ENCODE data around the gene CAPN5. TPM values are rescaled to one million over a fixed set of nuclear protein-coding genes. Genes with fewer than 3 reads are reported as not detected.

Gene CAPN5
- total RNA-seq, 1 experiment from 2014 or later: 27.4 TPM

DNA sequence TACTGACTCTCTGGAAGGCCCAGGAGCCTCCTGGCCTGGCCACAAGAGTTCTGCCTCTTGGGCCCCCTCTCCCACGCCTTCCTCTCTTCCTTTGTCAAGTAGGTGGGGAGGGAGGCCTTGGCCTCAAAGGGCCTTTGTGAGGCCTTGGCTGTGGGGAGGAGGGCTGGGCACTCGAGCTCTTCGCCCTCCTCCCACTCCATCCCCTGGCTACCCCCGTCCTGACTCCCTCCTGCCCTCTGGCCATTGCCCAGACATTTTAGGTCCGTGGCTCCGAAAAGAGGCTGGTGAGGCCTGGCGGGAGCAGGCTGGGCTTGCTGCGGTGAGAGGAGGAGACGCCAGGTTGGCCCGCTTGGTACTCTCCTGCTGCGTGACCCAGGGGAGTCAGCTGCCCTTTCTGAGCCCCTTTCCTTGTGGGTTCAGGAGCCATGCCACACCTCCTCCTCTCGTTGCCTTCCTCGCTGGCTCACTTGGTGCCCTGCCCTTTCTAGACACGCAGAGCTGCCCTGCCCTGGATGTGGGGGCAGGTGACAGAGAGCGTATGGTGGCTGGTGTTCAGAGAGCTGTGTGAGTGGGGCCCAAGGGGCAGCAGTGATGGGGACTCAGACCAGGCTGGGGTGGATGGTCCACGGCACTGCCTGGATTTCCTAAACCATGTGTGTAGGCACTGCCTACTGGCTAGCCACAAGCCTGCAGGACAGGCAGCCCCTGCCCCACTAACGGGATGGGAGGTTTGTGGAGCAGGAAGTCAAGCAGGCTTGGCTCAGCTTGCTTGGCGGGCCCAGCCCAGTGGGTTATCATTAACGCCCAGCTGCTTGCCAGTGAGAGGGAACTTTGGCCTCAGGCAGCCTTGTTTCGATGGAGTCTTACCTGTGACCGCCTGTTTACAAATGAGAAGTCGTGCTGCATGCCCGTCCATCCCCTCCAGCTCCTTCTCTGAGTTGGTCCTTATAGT, 20.0 kb downstream of the CAPN5 start:
- TF ChIP-seq SMAD4 (CRISPR knock-in tag; IDR thresholded peaks at IDR 0.05) (no peak), ZNF671 (CRISPR knock-in tag; IDR thresholded peaks at IDR 0.05) (no peak)
- TF ChIP-seq, protein P1, sequence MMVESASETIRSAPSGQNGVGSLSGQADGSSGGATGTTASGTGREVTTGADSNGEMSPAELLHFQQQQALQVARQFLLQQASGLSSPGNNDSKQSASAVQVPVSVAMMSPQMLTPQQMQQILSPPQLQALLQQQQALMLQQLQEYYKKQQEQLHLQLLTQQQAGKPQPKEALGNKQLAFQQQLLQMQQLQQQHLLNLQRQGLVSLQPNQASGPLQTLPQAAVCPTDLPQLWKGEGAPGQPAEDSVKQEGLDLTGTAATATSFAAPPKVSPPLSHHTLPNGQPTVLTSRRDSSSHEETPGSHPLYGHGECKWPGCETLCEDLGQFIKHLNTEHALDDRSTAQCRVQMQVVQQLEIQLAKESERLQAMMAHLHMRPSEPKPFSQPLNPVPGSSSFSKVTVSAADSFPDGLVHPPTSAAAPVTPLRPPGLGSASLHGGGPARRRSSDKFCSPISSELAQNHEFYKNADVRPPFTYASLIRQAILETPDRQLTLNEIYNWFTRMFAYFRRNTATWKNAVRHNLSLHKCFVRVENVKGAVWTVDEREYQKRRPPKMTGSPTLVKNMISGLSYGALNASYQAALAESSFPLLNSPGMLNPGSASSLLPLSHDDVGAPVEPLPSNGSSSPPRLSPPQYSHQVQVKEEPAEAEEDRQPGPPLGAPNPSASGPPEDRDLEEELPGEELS (CRISPR knock-in tag; IDR thresholded peaks at IDR 0.05): no peak
- H3K4me1 Mint-ChIP-seq: peaks cover 12% of the 10 kb centered on the region
- DNase-seq (ENCODE audit: low spot score) (no peak), ATAC-seq (no peak)
- CTCF ChIA-PET: interaction anchor here (0.6 to 1.3 kb wide), 3 partner anchors 18 to 167 kb away, joined by 3 to 5 read pairs (median 3); no protein-coding TSS in a partner anchor
- no peaks in the 10 kb centered on the region for H3K9me3 Mint-ChIP-seq
- POLR2A ChIA-PET: no interaction called here
- H3K36me3 Mint-ChIP-seq: no peaks in the 10 kb centered on the region
- H3K27ac Mint-ChIP-seq: no peak overlapping the region
- H3K4me3 Mint-ChIP-seq: no peak overlapping the region
- no peaks in the 10 kb centered on the region for H3K27me3 Mint-ChIP-seq (ENCODE audit: low read depth)

DNA sequence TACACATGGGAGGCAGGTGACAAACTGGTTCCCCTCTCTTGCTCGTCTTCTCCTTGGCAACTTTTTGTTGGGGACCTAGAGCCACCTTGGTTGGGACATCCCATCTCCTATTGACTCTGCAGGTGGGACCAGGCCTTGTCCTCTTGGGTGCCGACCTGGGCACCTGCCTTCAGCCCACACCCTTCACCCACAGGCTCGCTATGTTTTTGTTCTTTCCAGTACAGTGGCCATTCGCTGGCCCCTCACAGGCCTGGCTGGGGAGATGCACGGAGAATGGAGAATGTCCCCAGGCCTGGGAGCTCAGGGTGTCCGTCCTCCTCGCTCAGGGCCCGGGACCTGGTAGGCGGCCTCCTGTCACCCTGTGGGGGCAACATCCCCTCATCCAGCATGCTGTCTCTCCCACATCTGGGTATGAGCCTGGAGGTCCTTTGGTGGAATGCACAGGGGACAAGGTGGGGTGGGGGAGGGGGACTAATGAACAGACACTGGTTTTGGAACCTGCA, 21.0 kb downstream of the CAPN5 start:
- CTCF ChIA-PET: interaction anchor here (1.3 kb wide), 1 partner anchor 17 kb away, joined by 5 read pairs; no protein-coding TSS in a partner anchor
- Mint-ChIP-seq H3K36me3 (no peaks in the 10 kb centered on the region), H3K27me3 (ENCODE audit: low read depth) (no peaks in the 10 kb centered on the region), H3K4me1 (peaks cover 7% of the 10 kb centered on the region), H3K27ac (no peak overlapping the region), H3K9me3 (no peaks in the 10 kb centered on the region), H3K4me3 (no peak overlapping the region)
- POLR2A ChIA-PET: no interaction called here
- DNase-seq (ENCODE audit: low spot score) (no peak), ATAC-seq (no peak)
- TF ChIP-seq, protein P2, sequence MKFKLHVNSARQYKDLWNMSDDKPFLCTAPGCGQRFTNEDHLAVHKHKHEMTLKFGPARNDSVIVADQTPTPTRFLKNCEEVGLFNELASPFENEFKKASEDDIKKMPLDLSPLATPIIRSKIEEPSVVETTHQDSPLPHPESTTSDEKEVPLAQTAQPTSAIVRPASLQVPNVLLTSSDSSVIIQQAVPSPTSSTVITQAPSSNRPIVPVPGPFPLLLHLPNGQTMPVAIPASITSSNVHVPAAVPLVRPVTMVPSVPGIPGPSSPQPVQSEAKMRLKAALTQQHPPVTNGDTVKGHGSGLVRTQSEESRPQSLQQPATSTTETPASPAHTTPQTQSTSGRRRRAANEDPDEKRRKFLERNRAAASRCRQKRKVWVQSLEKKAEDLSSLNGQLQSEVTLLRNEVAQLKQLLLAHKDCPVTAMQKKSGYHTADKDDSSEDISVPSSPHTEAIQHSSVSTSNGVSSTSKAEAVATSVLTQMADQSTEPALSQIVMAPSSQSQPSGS (CRISPR knock-in tag; IDR thresholded peaks at IDR 0.05; ENCODE audit: borderline replicate concordance, low read depth): no peak
- TF ChIP-seq, protein P3, sequence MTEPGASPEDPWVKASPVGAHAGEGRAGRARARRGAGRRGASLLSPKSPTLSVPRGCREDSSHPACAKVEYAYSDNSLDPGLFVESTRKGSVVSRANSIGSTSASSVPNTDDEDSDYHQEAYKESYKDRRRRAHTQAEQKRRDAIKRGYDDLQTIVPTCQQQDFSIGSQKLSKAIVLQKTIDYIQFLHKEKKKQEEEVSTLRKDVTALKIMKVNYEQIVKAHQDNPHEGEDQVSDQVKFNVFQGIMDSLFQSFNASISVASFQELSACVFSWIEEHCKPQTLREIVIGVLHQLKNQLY (CRISPR knock-in tag; IDR thresholded peaks at IDR 0.05): no peak
- TF ChIP-seq TCF7 (CRISPR knock-in tag; IDR thresholded peaks at IDR 0.05; ENCODE audit: low read depth) (no peak), GRHL2 (CRISPR knock-in tag; IDR thresholded peaks at IDR 0.05; ENCODE audit: insufficient replicate concordance, severe bottlenecking) (no peak), OVOL2 (CRISPR knock-in tag; IDR thresholded peaks at IDR 0.05; ENCODE audit: borderline replicate concordance) (no peak), ZNF671 (CRISPR knock-in tag; IDR thresholded peaks at IDR 0.05) (no peak), ESRRA (CRISPR knock-in tag; IDR thresholded peaks at IDR 0.05; ENCODE audit: borderline replicate concordance) (no peak), ZNF263 (CRISPR knock-in tag; IDR thresholded peaks at IDR 0.05; ENCODE audit: low read depth) (no peak), ZNF423 (CRISPR knock-in tag; IDR thresholded peaks at IDR 0.05) (no peak), PRRX2 (CRISPR knock-in tag; IDR thresholded peaks at IDR 0.05) (no peak), TP53 (CRISPR knock-in tag; IDR thresholded peaks at IDR 0.05) (no peak), ZNF396 (CRISPR knock-in tag; IDR thresholded peaks at IDR 0.05; ENCODE audit: borderline replicate concordance) (no peak)
- TF ChIP-seq, protein P4, sequence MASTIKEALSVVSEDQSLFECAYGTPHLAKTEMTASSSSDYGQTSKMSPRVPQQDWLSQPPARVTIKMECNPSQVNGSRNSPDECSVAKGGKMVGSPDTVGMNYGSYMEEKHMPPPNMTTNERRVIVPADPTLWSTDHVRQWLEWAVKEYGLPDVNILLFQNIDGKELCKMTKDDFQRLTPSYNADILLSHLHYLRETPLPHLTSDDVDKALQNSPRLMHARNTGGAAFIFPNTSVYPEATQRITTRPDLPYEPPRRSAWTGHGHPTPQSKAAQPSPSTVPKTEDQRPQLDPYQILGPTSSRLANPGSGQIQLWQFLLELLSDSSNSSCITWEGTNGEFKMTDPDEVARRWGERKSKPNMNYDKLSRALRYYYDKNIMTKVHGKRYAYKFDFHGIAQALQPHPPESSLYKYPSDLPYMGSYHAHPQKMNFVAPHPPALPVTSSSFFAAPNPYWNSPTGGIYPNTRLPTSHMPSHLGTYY (CRISPR knock-in tag; IDR thresholded peaks at IDR 0.05): no peak
- TF ChIP-seq, protein P5, sequence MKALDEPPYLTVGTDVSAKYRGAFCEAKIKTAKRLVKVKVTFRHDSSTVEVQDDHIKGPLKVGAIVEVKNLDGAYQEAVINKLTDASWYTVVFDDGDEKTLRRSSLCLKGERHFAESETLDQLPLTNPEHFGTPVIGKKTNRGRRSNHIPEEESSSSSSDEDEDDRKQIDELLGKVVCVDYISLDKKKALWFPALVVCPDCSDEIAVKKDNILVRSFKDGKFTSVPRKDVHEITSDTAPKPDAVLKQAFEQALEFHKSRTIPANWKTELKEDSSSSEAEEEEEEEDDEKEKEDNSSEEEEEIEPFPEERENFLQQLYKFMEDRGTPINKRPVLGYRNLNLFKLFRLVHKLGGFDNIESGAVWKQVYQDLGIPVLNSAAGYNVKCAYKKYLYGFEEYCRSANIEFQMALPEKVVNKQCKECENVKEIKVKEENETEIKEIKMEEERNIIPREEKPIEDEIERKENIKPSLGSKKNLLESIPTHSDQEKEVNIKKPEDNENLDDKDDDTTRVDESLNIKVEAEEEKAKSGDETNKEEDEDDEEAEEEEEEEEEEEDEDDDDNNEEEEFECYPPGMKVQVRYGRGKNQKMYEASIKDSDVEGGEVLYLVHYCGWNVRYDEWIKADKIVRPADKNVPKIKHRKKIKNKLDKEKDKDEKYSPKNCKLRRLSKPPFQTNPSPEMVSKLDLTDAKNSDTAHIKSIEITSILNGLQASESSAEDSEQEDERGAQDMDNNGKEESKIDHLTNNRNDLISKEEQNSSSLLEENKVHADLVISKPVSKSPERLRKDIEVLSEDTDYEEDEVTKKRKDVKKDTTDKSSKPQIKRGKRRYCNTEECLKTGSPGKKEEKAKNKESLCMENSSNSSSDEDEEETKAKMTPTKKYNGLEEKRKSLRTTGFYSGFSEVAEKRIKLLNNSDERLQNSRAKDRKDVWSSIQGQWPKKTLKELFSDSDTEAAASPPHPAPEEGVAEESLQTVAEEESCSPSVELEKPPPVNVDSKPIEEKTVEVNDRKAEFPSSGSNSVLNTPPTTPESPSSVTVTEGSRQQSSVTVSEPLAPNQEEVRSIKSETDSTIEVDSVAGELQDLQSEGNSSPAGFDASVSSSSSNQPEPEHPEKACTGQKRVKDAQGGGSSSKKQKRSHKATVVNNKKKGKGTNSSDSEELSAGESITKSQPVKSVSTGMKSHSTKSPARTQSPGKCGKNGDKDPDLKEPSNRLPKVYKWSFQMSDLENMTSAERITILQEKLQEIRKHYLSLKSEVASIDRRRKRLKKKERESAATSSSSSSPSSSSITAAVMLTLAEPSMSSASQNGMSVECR (CRISPR knock-in tag; IDR thresholded peaks at IDR 0.05; ENCODE audit: borderline replicate concordance): no peak
- TF ChIP-seq, protein P6, sequence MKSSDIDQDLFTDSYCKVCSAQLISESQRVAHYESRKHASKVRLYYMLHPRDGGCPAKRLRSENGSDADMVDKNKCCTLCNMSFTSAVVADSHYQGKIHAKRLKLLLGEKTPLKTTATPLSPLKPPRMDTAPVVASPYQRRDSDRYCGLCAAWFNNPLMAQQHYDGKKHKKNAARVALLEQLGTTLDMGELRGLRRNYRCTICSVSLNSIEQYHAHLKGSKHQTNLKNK (CRISPR knock-in tag; IDR thresholded peaks at IDR 0.05): no peak
- TF ChIP-seq, protein P7, sequence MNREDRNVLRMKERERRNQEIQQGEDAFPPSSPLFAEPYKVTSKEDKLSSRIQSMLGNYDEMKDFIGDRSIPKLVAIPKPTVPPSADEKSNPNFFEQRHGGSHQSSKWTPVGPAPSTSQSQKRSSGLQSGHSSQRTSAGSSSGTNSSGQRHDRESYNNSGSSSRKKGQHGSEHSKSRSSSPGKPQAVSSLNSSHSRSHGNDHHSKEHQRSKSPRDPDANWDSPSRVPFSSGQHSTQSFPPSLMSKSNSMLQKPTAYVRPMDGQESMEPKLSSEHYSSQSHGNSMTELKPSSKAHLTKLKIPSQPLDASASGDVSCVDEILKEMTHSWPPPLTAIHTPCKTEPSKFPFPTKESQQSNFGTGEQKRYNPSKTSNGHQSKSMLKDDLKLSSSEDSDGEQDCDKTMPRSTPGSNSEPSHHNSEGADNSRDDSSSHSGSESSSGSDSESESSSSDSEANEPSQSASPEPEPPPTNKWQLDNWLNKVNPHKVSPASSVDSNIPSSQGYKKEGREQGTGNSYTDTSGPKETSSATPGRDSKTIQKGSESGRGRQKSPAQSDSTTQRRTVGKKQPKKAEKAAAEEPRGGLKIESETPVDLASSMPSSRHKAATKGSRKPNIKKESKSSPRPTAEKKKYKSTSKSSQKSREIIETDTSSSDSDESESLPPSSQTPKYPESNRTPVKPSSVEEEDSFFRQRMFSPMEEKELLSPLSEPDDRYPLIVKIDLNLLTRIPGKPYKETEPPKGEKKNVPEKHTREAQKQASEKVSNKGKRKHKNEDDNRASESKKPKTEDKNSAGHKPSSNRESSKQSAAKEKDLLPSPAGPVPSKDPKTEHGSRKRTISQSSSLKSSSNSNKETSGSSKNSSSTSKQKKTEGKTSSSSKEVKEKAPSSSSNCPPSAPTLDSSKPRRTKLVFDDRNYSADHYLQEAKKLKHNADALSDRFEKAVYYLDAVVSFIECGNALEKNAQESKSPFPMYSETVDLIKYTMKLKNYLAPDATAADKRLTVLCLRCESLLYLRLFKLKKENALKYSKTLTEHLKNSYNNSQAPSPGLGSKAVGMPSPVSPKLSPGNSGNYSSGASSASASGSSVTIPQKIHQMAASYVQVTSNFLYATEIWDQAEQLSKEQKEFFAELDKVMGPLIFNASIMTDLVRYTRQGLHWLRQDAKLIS (CRISPR knock-in tag; IDR thresholded peaks at IDR 0.05; ENCODE audit: borderline replicate concordance): no peak
